ENCODE data around the gene RHOU. TPM values are rescaled to one million over a fixed set of nuclear protein-coding genes. Genes with fewer than 3 reads are reported as not detected.

The RHOU gene
- total RNA-seq, 1 donor from 2014 or later: 38.7 TPM

DNA sequence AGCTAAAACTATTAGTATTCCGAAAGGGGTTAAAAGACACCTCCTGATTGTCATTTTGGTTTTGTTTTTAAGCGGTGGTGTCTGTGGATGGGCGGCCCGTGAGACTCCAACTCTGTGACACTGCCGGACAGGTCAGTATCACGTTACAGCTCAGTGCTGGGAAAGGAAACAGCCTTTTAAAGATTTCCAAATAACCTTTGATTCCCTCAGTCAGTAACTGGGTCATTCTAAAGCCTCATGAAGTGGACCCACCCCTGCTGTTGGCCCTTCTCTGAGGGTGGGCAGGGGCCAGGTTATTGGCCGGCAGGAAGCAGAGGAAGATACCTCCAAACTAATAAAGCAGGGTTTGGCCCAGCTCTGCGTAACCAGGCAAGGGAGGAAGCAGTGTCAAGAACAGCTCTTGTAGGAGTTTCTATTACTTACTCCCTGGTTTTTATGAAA lies 2.3 kb downstream of the RHOU start:
- DNase-seq (ENCODE audit: low spot score): no peak

GRCh38 chr1:228739826-228740225 lies 4.5 kb downstream of the RHOU start:
- no peak for DNase-seq (ENCODE audit: low spot score)

GRCh38 chr1:228740543-228741317 lies 5.5 kb downstream of the RHOU start:
- DNase-seq (ENCODE audit: low spot score): no peak

DNA sequence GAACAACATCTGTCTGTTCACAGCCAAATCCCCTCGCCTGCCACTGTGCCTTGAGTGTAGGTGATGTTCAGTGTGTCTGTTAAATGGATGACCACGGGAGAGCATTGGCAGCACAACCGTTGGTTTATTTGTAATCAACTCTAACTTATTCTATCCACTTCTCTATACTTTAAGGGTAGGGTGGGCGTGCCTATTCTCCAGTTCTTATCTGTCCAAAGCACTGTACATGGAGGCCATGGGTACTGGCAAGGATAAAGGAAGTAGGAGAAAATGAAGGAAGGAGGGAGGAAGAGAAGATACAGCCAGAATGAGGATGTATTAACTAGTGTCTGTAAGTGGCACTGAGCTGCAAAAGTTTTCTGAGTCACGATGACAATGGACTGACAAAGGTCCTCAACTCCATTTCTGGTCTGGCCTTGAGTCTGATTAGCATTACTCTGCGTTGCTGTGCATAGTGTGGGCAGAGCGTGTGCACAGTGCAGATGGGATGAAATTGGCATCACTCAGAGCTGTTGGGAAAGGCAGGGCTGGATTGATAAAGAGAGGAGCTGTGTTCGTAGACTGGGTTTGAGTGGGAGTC lies 7.1 kb downstream of the RHOU start:
- peak; percentile 18 for DNase-seq (ENCODE audit: low spot score)

DNA sequence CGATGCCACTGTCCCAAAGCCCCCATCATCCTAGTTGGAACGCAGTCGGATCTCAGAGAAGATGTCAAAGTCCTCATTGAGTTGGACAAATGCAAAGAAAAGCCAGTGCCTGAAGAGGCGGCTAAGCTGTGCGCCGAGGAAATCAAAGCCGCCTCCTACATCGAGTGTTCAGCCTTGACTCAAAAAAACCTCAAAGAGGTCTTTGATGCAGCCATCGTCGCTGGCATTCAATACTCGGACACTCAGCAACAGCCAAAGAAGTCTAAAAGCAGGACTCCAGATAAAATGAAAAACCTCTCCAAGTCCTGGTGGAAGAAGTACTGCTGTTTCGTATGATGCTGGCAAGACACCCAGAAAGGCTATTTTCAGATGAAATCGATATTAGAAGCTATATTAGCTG lies 8.1 kb downstream of the RHOU start:
- peak; percentile 22 for DNase-seq (ENCODE audit: low spot score)

DNA sequence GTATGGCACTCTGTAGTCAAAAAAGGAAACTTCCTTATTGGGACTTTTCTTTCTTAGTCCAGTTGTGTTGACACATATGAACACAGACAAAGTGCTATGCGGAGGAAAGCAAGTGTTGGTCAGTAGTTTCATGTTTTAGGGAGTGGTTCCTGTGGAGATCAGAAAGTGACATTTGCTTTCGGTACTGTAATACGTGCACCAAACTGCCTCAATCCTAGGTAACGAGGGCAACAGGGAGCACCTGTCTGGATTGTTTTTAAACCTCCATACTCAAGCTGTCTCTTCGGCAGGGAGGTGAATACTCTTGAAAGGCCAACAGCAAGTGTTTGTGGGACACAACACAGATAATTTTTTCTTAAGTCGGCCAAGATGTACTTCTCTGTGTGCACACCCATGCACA lies 9.1 kb downstream of the RHOU start:
- peak; percentile 12 for DNase-seq (ENCODE audit: low spot score)

GRCh38 chr1:228744918-228745317 lies 9.6 kb downstream of the RHOU start:
- peak; percentile 35 for DNase-seq (ENCODE audit: low spot score)

GRCh38 chr1:228745497-228745896 lies 10.2 kb downstream of the RHOU start:
- peak; percentile 28 for DNase-seq (ENCODE audit: low spot score)

DNA sequence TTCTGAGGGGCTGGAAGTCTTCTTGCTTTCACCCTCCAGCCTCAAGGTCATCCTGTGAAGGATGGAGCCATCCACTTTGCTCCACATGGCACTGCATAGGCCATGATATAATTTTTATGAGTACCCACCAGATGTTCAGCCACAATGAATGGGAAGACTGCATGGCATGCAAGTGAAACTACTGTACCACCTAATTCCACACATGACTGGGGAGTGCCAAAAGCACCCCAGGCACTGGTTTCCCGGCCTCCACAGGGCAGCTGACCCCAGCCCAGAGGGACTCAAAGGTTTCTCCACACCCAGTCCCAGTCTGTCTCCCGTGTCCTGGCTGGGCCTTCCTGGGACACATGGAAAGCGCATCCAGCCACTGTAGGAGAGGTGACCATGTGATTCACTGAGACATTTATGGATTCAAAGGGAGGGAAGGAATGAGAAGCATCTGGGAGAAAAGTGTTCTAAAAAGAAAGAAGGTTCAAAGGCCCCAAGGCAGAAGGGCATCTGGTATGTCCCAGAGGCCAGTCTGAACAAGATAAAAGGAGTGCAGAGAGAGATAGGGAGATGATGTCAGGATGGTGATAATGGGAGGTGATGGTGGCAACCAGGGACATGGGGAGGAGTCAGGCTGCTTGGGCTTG lies 12.1 kb downstream of the RHOU start:
- DNase-seq (ENCODE audit: low spot score): no peak

DNA sequence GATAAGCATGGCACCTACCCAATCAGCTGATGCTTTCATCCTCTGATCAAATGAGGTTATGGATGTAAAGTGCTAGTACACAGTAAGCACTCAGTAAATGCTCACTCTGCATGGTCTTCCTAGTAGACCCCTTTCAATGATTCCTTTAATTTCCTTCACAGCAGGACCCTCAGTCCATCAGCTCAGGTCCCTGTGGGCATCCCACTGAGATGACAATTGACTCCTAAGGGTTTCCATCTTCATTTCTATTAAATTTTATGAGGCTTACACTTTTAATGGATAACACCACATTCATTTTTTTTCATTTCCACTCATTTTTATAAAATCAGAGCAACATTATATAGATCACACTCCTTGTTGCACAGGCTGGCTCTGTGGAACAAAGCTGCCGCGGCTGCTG lies 12.8 kb downstream of the RHOU start:
- DNase-seq (ENCODE audit: low spot score): no peak

DNA sequence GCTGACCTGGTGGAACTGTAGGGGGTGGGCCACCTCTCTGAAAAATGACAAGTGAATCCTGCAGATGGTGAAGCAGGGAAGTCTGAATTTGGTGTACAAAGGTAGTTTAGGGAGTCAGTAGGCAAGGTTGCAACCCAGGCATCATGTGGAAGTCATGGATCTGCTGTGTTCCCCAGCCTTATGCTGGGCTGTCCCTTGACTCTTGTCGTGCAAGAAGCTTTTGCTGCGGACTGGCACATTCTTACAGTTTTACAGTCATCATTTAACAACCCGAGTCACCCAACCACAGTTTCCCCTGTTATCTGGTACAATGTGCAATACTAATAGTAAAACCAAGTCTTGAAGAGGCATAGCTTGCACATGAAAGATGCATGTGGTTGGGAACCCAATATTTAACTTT lies 13.2 kb downstream of the RHOU start:
- DNase-seq (ENCODE audit: low spot score): peak; percentile 17

DNA sequence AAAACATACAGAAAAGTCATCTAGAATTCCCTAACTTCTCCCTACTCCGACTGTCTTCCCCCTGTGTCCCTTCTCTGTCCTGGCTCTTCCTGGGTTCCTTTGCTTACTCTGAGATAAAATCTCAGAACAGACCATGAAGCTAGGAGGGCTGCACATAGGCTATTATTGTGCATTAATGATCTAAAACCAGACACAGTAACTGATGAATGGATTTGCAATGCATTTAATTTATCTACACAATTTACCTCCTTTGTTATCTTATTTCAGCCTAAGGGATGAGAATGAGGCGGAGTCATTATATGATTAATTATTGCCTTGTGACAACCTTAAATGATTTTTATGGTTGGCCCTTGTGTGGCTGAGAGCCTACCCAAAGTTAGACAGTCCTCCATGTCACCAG lies 14.5 kb downstream of the RHOU start:
- DNase-seq (ENCODE audit: low spot score): no peak

DNA sequence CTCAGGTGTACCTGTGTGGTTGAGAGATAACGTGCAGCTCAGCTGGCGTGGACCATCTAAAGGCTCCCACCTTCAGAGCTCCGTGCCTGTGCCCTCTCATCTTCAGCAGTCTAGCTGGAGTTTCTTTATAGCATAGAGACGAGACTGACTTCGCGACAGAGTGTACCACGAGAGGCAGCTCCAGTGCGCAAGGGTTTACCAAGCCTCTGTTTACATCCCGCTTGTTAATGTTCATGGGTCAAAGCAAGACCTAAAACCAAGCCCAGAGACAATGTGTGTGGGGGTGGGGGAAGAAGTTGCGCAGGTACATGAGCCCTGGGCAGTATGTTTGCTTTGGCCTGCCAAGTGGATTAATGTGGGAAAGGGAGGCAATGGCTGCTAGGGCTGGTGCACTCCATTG lies 15.6 kb downstream of the RHOU start:
- DNase-seq (ENCODE audit: low spot score): peak; percentile 24

- no peak for DNase-seq (ENCODE audit: low spot score)
Observed at GRCh38 chr1:228751360-228752098, 16.2 kb downstream of the RHOU start.

DNA sequence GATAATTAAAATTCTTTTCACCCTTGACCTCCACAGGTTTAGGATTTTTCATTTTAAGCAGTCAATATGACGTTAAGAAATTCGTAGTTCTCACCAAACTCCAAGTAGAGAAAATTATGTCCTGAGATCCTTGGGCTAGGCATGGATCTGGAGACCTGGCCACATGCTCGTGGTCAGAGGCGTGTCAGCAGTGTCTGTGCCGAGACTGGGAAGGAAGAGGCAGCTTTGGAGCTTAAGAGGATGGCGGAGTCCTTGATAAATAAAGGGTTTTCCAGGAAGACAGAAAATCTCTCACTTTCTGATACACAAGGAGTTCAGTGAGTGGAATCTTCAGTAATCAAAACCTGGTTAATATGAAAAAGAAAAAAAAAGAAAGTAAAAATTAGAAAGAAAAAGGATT lies 17.0 kb downstream of the RHOU start:
- peak; percentile 17 for DNase-seq (ENCODE audit: low spot score)

- no peak for DNase-seq (ENCODE audit: low spot score)
Observed at GRCh38 chr1:228752675-228753265, 17.5 kb downstream of the RHOU start.

DNA sequence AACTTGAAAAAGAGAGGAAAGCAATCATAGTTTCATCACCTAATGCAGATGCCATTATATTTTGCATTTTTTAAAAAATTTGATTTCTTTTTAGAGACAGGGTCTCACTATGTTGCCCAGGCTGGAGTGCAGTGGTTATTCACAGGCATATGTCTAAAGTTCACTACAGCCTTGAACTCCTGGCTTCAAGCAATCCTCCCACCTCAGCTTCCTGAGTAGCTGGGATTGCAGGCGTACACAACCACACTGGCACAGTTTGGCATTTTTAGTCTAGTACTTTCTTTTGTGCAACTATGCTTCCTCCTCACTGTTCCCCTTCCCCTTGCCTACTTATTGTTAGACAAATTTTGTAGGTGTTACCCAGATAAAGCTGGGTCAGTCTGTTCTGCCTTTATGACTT lies 18.0 kb downstream of the RHOU start:
- DNase-seq (ENCODE audit: low spot score): no peak

- no peak for DNase-seq (ENCODE audit: low spot score)
Observed at GRCh38 chr1:228753786-228754360, 18.6 kb downstream of the RHOU start.

DNA sequence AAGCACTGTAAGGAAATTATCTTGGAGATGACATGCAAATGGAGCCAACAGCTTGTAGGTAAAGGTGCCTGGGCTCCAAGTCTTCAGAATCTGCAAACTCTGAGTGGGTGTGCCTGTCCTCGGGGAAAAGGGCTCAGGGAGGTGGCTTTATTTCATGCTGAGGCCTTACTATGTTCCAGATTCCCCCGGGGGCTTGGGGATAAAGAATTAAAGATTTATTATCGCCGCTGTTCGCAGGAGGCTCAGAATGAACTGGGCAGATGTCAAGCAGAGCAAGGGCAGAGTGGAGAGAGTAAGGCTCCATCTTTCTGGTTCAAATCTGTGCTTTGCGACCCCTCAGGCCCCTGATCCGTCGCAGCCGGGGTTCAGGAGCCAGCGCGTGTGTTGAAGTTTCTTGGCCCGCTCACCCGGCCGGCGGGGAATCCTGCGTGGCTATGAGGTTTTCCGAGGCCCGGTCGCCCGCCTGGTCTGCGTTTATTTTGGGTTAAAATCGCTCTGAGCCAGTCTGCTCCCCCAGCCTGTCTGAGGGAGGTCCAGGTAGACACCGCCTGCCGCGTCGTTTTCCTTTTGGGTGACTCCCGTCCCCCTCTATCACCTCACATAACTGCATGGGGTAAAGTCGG lies 19.5 kb downstream of the RHOU start:
- DNase-seq (ENCODE audit: low spot score): no peak

- DNase-seq (ENCODE audit: low spot score): no peak
Observed at GRCh38 chr1:228755800-228756199, 20.5 kb downstream of the RHOU start.

GRCh38 chr1:228756457-228756856 lies 21.2 kb downstream of the RHOU start:
- DNase-seq (ENCODE audit: low spot score): no peak

All from ureter (tissue), 1 donor.